ENCODE data around the gene ZNF618.

DNA sequence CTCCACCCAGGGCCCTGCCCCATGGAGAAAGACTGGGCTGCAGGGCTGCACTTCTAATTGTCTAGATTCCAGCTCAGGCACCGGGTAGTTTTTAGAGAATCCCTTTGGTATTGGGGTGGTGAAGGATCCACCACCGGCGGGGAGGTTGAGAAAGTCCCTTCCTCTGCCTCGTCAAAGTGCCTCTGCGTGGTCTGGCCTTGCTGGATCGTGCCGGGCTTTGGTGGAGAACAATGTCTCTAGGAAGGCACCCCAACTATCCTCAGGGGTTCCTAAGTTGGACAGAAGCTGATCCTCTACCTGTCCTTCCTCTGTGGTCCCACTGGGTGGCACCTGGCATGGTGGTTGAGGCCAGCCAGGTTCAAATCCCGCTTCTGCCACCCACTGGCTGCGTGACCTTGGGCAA, 209.3 kb downstream of the ZNF618 start:
- TF ChIP-seq, protein P1, sequence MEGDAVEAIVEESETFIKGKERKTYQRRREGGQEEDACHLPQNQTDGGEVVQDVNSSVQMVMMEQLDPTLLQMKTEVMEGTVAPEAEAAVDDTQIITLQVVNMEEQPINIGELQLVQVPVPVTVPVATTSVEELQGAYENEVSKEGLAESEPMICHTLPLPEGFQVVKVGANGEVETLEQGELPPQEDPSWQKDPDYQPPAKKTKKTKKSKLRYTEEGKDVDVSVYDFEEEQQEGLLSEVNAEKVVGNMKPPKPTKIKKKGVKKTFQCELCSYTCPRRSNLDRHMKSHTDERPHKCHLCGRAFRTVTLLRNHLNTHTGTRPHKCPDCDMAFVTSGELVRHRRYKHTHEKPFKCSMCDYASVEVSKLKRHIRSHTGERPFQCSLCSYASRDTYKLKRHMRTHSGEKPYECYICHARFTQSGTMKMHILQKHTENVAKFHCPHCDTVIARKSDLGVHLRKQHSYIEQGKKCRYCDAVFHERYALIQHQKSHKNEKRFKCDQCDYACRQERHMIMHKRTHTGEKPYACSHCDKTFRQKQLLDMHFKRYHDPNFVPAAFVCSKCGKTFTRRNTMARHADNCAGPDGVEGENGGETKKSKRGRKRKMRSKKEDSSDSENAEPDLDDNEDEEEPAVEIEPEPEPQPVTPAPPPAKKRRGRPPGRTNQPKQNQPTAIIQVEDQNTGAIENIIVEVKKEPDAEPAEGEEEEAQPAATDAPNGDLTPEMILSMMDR (IDR thresholded peaks at IDR 0.05) = no peak
- no peak for TF ChIP-seq POLR2A (IDR thresholded peaks at IDR 0.05)

All from esophagus squamous epithelium (tissue), 4 donors.